Measurements from ENCODE around the gene LRCH1. TPM values are rescaled to one million over a fixed set of nuclear protein-coding genes. Genes with fewer than 3 reads are reported as not detected.

Gene LRCH1
- total and polyA plus RNA-seq, 10 of the 15 experiments (the other 5 are each of a cell fraction or from before 2014, with no cell fraction given): 5.3 to 48.9 (median 14.4) TPM

GRCh38 chr13:46595136-46595884, 42.3 kb downstream of the LRCH1 start:
- no peak overlapping the region for H2AFZ ChIP-seq (ENCODE audit: control insufficient read depth, low read depth, low read length)
- peak overlapping the region; percentile 91 for H3K4me2 ChIP-seq (ENCODE audit: control insufficient read depth, insufficient read depth)
- ChIA-PET RAD21 (ENCODE audit: unreplicated experiment) (interaction anchor here (0.8 to 8.1 kb wide), 19 partner anchors 8 to 126 kb away, joined by 3 to 97 read pairs (median 6); partner anchors contain the start of gene LRCH1), POLR2A (interaction anchor here (0.6 to 4.5 kb wide), 19 partner anchors 10 to 345 kb away, joined by 3 to 56 read pairs (median 4); no protein-coding TSS in a partner anchor), SMC1A (ENCODE audit: uncharacterized antibody, unreplicated experiment) (interaction anchor here (0.7 to 30.5 kb wide), 20 partner anchors 11 to 89 kb away, joined by 3 to 367 read pairs (median 10); partner anchors contain the start of gene LRCH1), CTCF (interaction anchor here (0.6 to 2.9 kb wide), 15 partner anchors 9 to 298 kb away, joined by 3 to 14 read pairs (median 5); partner anchors contain the start of gene LRCH1)
- peaks cover 99% of the 10 kb centered on the region for H3K79me2 ChIP-seq (ENCODE audit: control insufficient read depth, insufficient read depth, low read length)
- peaks cover 76% of the 10 kb centered on the region for H3K4me1 ChIP-seq (ENCODE audit: control insufficient read depth, insufficient read depth, low read length)
- BruUV-seq (replicated peaks): no TSS peak
- H3K27ac ChIP-seq (ENCODE audit: control insufficient read depth, insufficient read depth): peak overlapping the region; percentile 62
- no peaks in the 10 kb centered on the region for H4K20me1 ChIP-seq (ENCODE audit: control insufficient read depth, insufficient read depth)
- ATAC-seq: peak; percentile 60
- H3K4me3 ChIP-seq: peak overlapping the region; percentile 12; the same call in 1 of the 2 replicates
- no peak for FAIRE-seq
- 0% methylated on average over 6 of the region's 6 CpGs for WGBS (ENCODE audit: insufficient coverage, insufficient replicate concordance, low lambda C conversion rate, missing lambda C conversion rate)
- 0 out of 4 replicates have a peak, but pooled peaks cover 0 to 3% of the 10 kb centered on the region in 2 experiments for H3K36me3 ChIP-seq (ENCODE audit: control insufficient read depth in 2 of 2, insufficient read depth in 2 of 2, low read length in 1 of 2)
- H3K27me3 ChIP-seq (replicated peaks in 1 of 2; ENCODE audit: control insufficient read depth in 2 of 2, insufficient read depth in 2 of 2, low read length in 1 of 2): no peaks in the 10 kb centered on the region
- peak overlapping the region; percentile 18; the same call in 1 of the 2 replicates for H3K9ac ChIP-seq (ENCODE audit: control insufficient read depth, insufficient read depth, low read length)
- no peaks in the 10 kb centered on the region for H3K9me3 ChIP-seq (replicated peaks; ENCODE audit: control insufficient read depth, insufficient read depth, low read length)
- intact Hi-C loops (cut with micrococcal nuclease; ENCODE audit: unreplicated experiment): no loop called here
- in situ Hi-C loops (cut with MboI): no loop called here
- no peak for DNase-seq (ENCODE audit: low read depth, low spot score)
- no peak for TF ChIP-seq BMI1 (IDR thresholded peaks at IDR 0.05; ENCODE audit: borderline replicate concordance)
- TF ChIP-seq HDAC6 (IDR thresholded peaks at IDR 0.05; ENCODE audit: unreplicated experiment): no peak
- TF ChIP-seq, protein P1, sequence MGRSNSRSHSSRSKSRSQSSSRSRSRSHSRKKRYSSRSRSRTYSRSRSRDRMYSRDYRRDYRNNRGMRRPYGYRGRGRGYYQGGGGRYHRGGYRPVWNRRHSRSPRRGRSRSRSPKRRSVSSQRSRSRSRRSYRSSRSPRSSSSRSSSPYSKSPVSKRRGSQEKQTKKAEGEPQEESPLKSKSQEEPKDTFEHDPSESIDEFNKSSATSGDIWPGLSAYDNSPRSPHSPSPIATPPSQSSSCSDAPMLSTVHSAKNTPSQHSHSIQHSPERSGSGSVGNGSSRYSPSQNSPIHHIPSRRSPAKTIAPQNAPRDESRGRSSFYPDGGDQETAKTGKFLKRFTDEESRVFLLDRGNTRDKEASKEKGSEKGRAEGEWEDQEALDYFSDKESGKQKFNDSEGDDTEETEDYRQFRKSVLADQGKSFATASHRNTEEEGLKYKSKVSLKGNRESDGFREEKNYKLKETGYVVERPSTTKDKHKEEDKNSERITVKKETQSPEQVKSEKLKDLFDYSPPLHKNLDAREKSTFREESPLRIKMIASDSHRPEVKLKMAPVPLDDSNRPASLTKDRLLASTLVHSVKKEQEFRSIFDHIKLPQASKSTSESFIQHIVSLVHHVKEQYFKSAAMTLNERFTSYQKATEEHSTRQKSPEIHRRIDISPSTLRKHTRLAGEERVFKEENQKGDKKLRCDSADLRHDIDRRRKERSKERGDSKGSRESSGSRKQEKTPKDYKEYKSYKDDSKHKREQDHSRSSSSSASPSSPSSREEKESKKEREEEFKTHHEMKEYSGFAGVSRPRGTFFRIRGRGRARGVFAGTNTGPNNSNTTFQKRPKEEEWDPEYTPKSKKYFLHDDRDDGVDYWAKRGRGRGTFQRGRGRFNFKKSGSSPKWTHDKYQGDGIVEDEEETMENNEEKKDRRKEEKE (IDR thresholded peaks at IDR 0.05): no peak
- no peak for TF ChIP-seq ZBTB40 (IDR thresholded peaks at IDR 0.05; ENCODE audit: borderline replicate concordance)
- 0 out of 2 replicates have a peak, but pooled peaks have one; percentile 6 for TF ChIP-seq ATF7 (IDR thresholded peaks at IDR 0.05; ENCODE audit: low read depth)
- TF ChIP-seq CREB1 (IDR thresholded peaks at IDR 0.05; ENCODE audit: low read depth): 0 out of 2 replicates have a peak, but pooled peaks have one; percentile 5
- TF ChIP-seq HSF1 (IDR thresholded peaks at IDR 0.05; ENCODE audit: low read depth, low read length): no peak
- no peak for TF ChIP-seq RB1 (IDR thresholded peaks at IDR 0.05; ENCODE audit: borderline replicate concordance)
- no peak for TF ChIP-seq SMC3 (IDR thresholded peaks at IDR 0.05; ENCODE audit: borderline replicate concordance, low read length)
- TF ChIP-seq SMARCA5 (IDR thresholded peaks at IDR 0.05): 0 out of 2 replicates have a peak, but pooled peaks have one; percentile 24
- no peak for TF ChIP-seq MAX (IDR thresholded peaks at IDR 0.05; ENCODE audit: low read depth, low read length)
- TF ChIP-seq SRF (IDR thresholded peaks at IDR 0.05; ENCODE audit: low read depth in 2 of 2, low read length in 2 of 2): no peak
- TF ChIP-seq HCFC1 (IDR thresholded peaks at IDR 0.05; ENCODE audit: low read length): no peak
- TF ChIP-seq BRCA1 (IDR thresholded peaks at IDR 0.05; ENCODE audit: low read depth, low read length): no peak

Measured in GM12878 (cell line).